ENCODE results near the gene TNS1. TPM values are rescaled to one million over a fixed set of nuclear protein-coding genes. Genes with fewer than 3 reads are reported as not detected.
A peak's percentile ranks its signal among the peaks of the same experiment; 100 is the strongest.

TNS1 gene
- total RNA-seq, 4 donors from 2014 or later: 461 to 648 (median 565) TPM

- no peak for TF ChIP-seq CTCF (IDR thresholded peaks at IDR 0.05)
- TF ChIP-seq POLR2A (IDR thresholded peaks at IDR 0.05): no peak
- no peak for TF ChIP-seq EP300 (IDR thresholded peaks at IDR 0.05)
- DNase-seq (ENCODE audit: low spot score in 2 of 2): no peak
- no peaks in the 10 kb centered on the region for H3K27me3 ChIP-seq
- peak overlapping the region in 3 of 4 donors; percentile 3 to 52 (median 33) for H3K27ac ChIP-seq
- H3K4me3 ChIP-seq: no peak overlapping the region
- H3K9me3 ChIP-seq: no peaks in the 10 kb centered on the region
- H3K36me3 ChIP-seq: peaks cover 0 to 20% (median 0%) of the 10 kb centered on the region in 3 donors
- 63 to 71% methylated on average over 9 to 11 of the region's 11 CpGs for WGBS, 2 donors
- H3K4me1 ChIP-seq: peaks cover 0 to 65% (median 4%) of the 10 kb centered on the region in 4 donors
Measured at GRCh38 chr2:217795706-217796465, 206.9 kb downstream of the TNS1 start.

GRCh38 chr2:217795067-217795466 is 207.7 kb downstream of the TNS1 start:
- Histone ChIP-seq H3K9me3 (no peaks in the 10 kb centered on the region), H3K4me1 (peaks cover 0 to 70% (median 6%) of the 10 kb centered on the region in 4 donors), H3K36me3 (peaks cover 0 to 13% (median 0%) of the 10 kb centered on the region in 3 donors), H3K27ac (no peak overlapping the region), H3K4me3 (no peak overlapping the region), H3K27me3 (no peaks in the 10 kb centered on the region)
- no peak for DNase-seq (ENCODE audit: low spot score in 2 of 2)
- TF ChIP-seq CTCF (IDR thresholded peaks at IDR 0.05) (no peak), EP300 (IDR thresholded peaks at IDR 0.05) (no peak), POLR2A (IDR thresholded peaks at IDR 0.05) (no peak)
- WGBS, 2 donors: 85 to 92% methylated on average over 4 to 5 of the region's 5 CpGs

DNA sequence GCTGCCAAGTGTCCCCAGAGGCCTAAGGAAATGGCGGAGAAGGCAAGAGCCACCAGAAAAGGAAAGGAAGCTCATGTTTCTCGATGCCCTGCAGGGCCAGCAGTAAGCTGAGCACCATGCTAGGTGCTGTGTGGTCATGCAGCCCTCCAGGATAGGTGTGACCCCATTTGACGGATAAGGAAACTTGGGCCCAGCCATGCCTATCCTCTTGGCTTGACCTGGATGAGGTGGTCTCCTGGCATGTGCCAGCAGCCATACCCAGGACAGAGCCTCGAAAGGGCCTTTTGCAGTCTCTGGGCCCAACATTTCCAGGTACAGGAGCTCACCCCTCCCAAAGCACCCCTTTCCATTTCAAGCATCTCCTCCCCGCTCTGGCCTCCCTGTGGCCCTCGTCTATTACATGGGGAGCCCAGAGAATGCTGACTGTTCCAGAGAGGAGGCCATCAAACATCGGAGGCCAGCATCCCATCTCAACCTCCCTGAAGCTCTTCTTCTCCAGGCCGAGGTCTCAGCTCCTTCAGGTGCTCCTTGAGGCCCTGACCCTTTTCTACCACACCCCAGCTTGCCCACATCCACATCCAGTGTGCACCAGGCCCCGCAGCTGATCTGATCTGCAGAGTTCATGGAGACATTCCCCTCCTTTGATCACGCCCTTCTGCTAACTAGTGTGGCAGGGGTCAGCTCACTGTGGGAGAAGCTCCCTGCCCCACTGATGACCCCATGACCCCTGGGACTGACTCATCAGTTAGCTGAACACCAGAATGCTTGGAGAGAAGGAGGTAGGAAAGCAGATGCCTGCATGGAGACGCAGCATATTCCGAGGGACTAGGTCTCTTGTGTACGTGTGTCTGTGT is 208.4 kb downstream of the TNS1 start:
- WGBS, 2 donors: 81 to 82% methylated on average over 13 of the region's 13 CpGs
- Histone ChIP-seq H3K9me3 (no peaks in the 10 kb centered on the region), H3K4me3 (no peak overlapping the region), H3K27ac (peak overlapping the region in 1 of 4 donors; percentile 57), H3K27me3 (no peaks in the 10 kb centered on the region), H3K36me3 (peaks cover 0 to 8% (median 0%) of the 10 kb centered on the region in 3 donors), H3K4me1 (peaks cover 0 to 76% (median 6%) of the 10 kb centered on the region in 4 donors)
- no peak for TF ChIP-seq CTCF (IDR thresholded peaks at IDR 0.05)
- TF ChIP-seq POLR2A (IDR thresholded peaks at IDR 0.05): no peak
- no peak for TF ChIP-seq EP300 (IDR thresholded peaks at IDR 0.05)
- DNase-seq (ENCODE audit: low spot score in 2 of 2): peak in 1 of 2 donors; percentile 4

GRCh38 chr2:217793566-217794132 is 209.1 kb downstream of the TNS1 start:
- DNase-seq (ENCODE audit: low spot score in 2 of 2): peak in 1 of 2 donors; percentile 5
- TF ChIP-seq EP300 (IDR thresholded peaks at IDR 0.05): no peak
- TF ChIP-seq CTCF (IDR thresholded peaks at IDR 0.05): no peak
- no peak for TF ChIP-seq POLR2A (IDR thresholded peaks at IDR 0.05)
- no peaks in the 10 kb centered on the region for H3K27me3 ChIP-seq
- H3K9me3 ChIP-seq: no peaks in the 10 kb centered on the region
- peak overlapping the region in 1 of 4 donors; percentile 57 for H3K27ac ChIP-seq
- no peak overlapping the region for H3K4me3 ChIP-seq
- peaks cover 0 to 77% (median 6%) of the 10 kb centered on the region in 4 donors for H3K4me1 ChIP-seq
- H3K36me3 ChIP-seq: peaks cover 0 to under 1% (median 0%) of the 10 kb centered on the region in 3 donors
- WGBS, 2 donors: 63 to 68% methylated on average over 8 of the region's 8 CpGs

All from tibial nerve (tissue), 4 donors.